Umbilical cord (tissue), 2 donors: ENCODE measurements around the gene NNMT. TPM values are rescaled to one million over a fixed set of nuclear protein-coding genes. Genes with fewer than 3 reads are reported as not detected.

Experiments
- DNase-seq: peaks from one replicate; pipeline ENCODE4 v3.0.0-alpha.2; 2015; ENCODE audit warnings: low spot score
- total RNA-seq: library from RNA; depleted of rRNA; stranded (reverse); fragments of >200 nt; gene quantifications from one replicate; pipeline ENCODE4 v1.2.3, GENCODE V29; 2014; ENCODE audit warnings: low replicate concordance; ENCODE audit not compliant: insufficient read depth

NNMT gene
- total RNA-seq, 1 donor from 2014 or later: 871 TPM

GRCh38 chr11:114284914-114285313 lies 11.3 kb upstream of the NNMT start:
- no peak for DNase-seq

GRCh38 chr11:114285599-114285998 lies 10.6 kb upstream of the NNMT start:
- no peak for DNase-seq

- DNase-seq: no peak
Measured at GRCh38 chr11:114286229-114286628, 10.0 kb upstream of the NNMT start.

GRCh38 chr11:114287154-114287553 lies 9.0 kb upstream of the NNMT start:
- no peak for DNase-seq

GRCh38 chr11:114288136-114288535 lies 8.1 kb upstream of the NNMT start:
- DNase-seq: no peak

- DNase-seq: no peak
Measured at GRCh38 chr11:114289779-114290178, 6.4 kb upstream of the NNMT start.

- peak; percentile 73 for DNase-seq
Measured at GRCh38 chr11:114290503-114291235, 5.5 kb upstream of the NNMT start.

GRCh38 chr11:114291381-114291780 lies 4.8 kb upstream of the NNMT start:
- peak; percentile 68 for DNase-seq

GRCh38 chr11:114291842-114292680 lies 4.1 kb upstream of the NNMT start:
- DNase-seq: peak; percentile 86

- DNase-seq: no peak
Measured at GRCh38 chr11:114293201-114293711, 2.9 kb upstream of the NNMT start.

GRCh38 chr11:114296605-114297372 lies 590 bp downstream of the NNMT start:
- no peak for DNase-seq

- no peak for DNase-seq
Measured at GRCh38 chr11:114297806-114298709, 1.9 kb downstream of the NNMT start.

GRCh38 chr11:114298710-114299109 lies 2.5 kb downstream of the NNMT start:
- no peak for DNase-seq

- DNase-seq: no peak
Measured at GRCh38 chr11:114301088-114301487, 4.9 kb downstream of the NNMT start.

GRCh38 chr11:114301927-114302326 lies 5.7 kb downstream of the NNMT start:
- no peak for DNase-seq

- no peak for DNase-seq
Measured at GRCh38 chr11:114302663-114303062, 6.5 kb downstream of the NNMT start.

GRCh38 chr11:114304065-114304464 lies 7.9 kb downstream of the NNMT start:
- DNase-seq: no peak

GRCh38 chr11:114304969-114305368 lies 8.8 kb downstream of the NNMT start:
- DNase-seq: no peak

GRCh38 chr11:114307524-114308203 lies 11.5 kb downstream of the NNMT start:
- DNase-seq: peak; percentile 53

GRCh38 chr11:114308689-114309089 lies 12.5 kb downstream of the NNMT start:
- no peak for DNase-seq
